Endometrial microvascular endothelial cells (primary cell): ENCODE measurements around the gene NAGA. TPM values are rescaled to one million over a fixed set of nuclear protein-coding genes. Genes with fewer than 3 reads are reported as not detected.

Source experiments
- in situ Hi-C: cut with HindIII; loops from 2 replicates; pipeline ENCODE4 v1.10.0; 2017; ENCODE audit warnings: low sequenced_read_pairs, low pct_unique_long_range_greater_than_20kb; ENCODE audit errors: inconsistent ontology term
- total RNA-seq: library from RNA; depleted of rRNA; stranded (reverse); fragments of >200 nt; gene quantifications from one replicate; pipeline ENCODE4 v1.2.3, GENCODE V29; 2015; ENCODE audit errors: inconsistent ontology term

The NAGA gene
- total RNA-seq, 1 donor from 2014 or later, result 79.9 TPM

DNA sequence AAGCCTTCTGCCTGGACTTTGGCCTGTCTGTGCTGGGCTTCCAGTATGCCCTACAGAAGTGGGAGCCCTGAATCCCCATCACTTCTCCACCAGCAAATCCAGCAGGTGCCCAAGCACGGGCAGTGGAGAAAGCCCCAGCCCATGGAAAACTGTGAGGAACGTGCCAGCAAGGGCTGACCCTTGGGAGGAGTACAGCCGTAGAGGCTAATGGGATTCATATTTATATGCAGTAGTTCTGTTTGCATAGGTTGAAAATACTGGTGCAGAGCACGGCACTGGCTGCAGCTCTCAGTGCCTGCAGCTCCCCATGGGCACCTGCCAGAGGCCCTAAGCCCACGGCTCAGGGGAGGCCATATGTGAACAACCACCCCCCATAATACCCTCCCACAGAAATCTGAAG, 10.1 kb downstream of the NAGA start:
- in situ Hi-C loops, result no loop called here

- in situ Hi-C loops, result no loop called here
These were observed 13.7 kb downstream of the NAGA start for GRCh38 chr22:42056757-42057511.

- in situ Hi-C loops, result no loop called here
These were observed 17.8 kb downstream of the NAGA start for GRCh38 chr22:42052765-42053164.

DNA sequence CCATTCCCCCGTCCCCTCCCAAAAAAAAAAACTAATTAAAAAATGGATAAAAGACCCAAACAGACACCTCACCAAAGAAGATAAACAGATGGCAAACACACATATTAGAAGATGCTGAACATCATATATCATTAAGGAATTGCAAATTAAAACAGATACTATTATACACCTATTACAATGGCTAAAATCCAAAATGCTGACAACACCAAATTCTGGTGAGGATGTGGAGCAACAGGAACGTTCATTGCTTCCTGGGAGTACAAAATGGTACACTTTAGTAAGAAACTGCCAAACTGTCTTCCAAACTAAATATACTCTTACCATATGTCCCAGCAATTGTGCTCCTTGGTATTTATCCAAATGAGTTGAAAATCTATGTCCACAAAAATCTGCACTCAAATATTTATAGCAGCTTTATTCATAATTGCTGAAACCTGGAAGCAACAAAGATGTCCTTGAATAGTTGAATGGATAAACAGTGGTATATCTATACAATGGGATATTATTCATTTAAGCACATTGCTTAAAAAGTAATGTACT, 19.9 kb downstream of the NAGA start:
- in situ Hi-C loops, result no loop called here

- in situ Hi-C loops, result no loop called here
These were observed 28.8 kb downstream of the NAGA start for GRCh38 chr22:42041784-42042183.

DNA sequence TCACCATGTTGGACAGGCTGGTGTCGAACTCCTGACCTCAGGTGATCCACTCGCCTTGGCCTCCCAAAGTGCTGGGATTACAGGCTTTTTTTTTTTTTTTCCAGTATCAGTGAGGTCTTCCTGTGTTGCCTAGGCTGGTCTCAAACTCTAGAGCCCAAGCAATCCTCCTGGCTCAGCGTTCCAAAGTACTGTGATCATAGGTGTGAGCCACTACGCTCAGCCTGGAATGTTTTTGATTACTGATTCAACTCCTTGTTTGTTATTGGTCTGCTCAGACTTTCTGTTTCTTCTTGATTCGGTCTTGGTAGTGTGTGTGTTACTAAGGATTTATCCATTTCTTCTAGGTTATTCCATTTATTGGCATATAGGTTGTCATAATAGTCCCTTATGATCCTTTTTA, 31.3 kb downstream of the NAGA start:
- in situ Hi-C loops, result no loop called here

DNA sequence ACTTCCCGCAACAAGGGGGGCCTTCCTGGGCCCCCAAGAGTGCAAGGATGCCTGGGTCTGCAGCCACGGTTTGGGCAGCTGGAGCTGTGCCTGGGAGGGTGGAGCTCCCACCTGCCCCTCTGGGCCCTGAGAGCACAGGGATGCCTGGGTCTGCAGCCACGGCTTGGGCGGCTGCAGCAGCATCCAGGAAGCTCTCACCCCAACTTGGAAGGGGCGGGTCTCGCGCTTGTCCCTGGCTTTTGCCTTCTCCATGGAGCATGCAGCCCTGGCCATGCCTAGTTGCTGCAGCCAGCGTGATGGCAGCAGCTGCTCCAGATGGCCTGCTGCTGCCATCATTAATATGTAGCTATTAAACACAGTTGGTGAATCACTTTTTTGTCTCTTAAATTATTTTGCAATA, 35.4 kb downstream of the NAGA start:
- in situ Hi-C loops, result no loop called here

DNA sequence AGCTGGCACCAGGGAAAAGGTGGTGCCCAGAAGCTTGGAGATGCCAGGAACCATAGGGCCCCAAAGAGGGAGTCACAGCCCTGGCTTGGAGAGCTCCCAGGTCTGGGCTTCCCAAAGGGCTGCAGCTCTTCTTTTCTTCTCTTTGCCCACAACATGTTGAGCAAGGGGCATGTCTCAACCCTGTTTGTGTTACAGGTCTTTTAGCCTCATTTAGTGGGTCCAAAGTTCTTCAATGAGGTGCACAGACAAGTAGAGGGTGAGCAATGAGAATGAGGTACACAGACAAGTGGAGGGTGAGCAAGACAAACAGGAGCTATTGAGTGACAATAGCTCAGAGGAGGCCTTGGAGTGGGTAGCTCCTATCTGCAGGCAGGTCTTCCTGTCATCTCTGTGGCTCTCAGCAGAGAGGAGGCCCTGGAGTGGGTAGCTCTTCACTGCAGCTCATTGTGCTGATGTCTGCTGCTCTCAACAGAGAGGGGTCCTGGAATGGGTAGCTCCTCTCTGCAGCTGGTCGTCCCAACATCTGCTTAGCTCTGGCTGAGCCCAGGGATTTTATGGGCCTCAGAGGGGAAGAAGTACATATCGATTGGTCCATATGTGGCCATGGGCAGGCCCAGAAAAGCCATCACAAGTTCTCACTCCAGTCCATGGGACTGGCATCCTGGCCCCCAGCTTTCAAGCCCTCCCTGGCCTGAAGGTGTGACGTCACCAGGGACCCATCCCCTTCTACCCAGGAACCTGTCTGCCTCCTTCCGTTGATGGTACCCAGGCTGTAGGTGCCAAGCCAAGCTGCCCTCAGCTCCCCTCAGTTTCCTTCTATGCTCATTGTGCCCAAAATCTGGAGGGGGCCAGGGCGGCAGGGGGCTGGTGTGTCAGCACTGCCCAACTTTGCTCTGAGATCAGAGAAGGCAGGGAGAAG, 37.1 kb downstream of the NAGA start:
- in situ Hi-C loops, result no loop called here

GRCh38 chr22:42026705-42027104, 43.9 kb downstream of the NAGA start:
- in situ Hi-C loops, result no loop called here

DNA sequence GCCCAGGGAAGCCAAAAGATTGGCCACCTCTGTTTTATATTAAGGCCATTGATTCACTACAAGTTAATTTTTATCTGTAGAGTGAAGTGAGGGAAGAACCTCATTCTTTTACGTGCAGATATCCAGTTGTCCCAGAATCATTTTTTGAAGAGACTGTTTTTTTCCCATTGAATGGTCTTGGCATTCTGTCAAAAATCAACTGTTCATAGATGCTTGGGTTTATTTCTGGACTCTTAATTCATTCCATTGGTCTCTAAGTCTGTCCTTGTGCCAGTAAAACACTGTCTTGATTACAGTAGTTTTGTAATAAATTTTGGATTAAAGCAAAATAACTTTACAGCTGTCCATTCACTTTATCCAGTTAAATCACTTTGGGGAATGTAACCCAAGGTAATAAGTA, 45.2 kb downstream of the NAGA start:
- in situ Hi-C loops, result no loop called here

DNA sequence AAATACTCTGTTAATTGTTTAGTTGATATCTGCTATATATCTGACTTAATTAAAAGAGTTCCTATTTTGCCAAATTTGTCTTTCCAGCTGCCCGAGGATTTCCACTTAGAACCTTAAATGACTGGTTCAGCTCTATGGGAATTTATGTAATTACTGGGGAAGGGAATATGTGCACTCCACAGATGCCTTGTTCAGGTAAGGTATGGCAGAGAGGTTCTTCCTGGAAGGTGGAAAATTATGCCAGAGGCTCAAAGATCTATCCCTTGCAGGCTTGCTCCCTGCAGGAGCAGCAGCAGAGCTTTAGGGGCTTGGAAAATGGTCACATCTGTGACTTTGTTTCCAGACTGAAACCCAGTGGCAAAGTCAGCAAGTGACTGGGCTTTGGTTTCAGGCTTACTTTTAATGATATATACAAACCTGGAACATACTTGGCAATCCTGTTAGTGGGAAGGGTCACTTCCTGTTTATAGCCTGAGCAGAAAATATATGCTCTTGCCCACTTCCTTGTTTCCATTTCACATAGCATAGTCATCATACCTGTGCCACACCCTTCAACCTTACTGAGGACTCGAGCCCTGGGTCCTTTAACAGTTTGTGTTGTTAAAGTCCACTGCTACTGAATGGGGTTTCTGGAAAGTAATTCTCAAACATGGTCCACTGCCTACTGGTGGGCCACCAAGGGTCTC, 48.3 kb downstream of the NAGA start:
- in situ Hi-C loops, result no loop called here

DNA sequence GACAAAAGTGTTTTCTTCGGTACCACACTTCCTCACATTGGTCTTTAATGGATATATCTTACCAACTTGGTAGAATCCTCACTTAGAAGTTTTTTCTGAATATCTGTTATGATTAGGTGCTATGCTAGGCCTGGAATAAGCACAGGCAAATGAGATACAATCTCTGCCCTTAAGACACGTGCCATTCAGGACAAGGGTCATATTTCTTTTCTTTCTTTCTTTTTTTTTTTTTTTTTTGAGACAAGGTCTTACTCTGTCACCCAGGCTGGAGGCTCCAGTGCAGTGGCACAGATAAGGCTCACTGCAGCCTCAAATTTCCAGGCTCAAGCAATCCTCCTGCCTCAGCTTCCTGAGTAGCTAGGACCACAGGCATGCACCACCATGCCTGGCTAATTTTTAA, 49.0 kb downstream of the NAGA start:
- in situ Hi-C loops, result no loop called here

- in situ Hi-C loops, result no loop called here
These were observed 52.4 kb downstream of the NAGA start for GRCh38 chr22:42018224-42018623.

DNA sequence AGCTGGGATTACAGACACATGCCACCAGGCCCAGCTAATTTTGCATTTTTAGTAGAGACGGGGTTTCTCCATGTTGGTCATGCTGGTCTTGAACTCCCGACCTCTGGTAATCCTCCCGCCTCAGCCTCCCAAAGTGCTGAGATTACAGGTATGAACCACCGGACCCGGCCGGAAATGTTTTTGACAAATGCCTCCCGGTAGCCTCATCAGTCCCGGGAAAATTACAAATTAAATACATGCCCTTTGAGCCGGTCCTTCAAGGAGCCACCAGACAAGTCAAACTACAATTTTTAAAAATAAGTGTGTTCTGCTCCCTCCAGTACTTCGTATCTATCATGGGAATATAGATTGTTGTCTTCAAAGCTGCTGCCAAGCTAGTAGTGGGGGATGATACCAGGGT, 54.5 kb downstream of the NAGA start:
- in situ Hi-C loops, result no loop called here

DNA sequence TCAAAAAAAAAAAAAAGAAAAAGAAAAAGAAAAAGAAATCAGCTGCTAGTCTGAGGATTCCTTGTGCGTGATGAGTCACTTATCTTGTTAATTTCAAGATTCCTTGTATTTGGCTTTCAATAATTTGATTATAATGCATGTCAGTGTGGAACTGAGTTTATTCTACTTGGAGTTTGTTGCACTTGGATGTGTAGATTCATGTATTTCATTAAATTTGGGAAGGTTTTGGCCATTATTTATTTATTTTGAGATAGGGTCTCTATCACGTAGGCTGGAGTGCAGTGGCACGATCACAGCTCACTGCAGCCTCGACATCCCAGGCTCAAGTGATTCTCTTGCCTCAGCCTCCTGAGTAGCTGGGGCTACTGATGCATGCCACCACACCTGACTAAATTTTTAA, 57.2 kb downstream of the NAGA start:
- in situ Hi-C loops, result no loop called here

- in situ Hi-C loops, result no loop called here
These were observed 59.8 kb downstream of the NAGA start for GRCh38 chr22:42010778-42011177.
